Astrocyte (in vitro differentiated cells and primary cell): ENCODE data around the gene SH2B3. TPM values are rescaled to one million over a fixed set of nuclear protein-coding genes. Genes with fewer than 3 reads are reported as not detected.

Source experiments
- DNase-seq: peaks from one replicate; pipeline ENCODE4 v3.0.0-alpha.2; 2010; ENCODE audit warnings: low read depth
- FAIRE-seq: peaks from 2 replicates; lab custom pipeline; 2011; peaks lifted over from hg19 to GRCh38; lab: Jason Lieb, UNC
- H2AFZ ChIP-seq: 2 replicates; pipeline ENCODE4 v1.6.0; 2012; ENCODE audit warnings: low read depth, low read length, inconsistent platforms
- H3K27ac ChIP-seq: 2 replicates; pipeline ENCODE4 v1.5.1; 2011; ENCODE audit warnings: low read depth, low read length, inconsistent platforms
- H3K27me3 ChIP-seq: 2 replicates; pipeline ENCODE4 v1.6.0; 2011; ENCODE audit warnings: low read length, inconsistent platforms; ENCODE audit not compliant: insufficient read depth
- H3K36me3 ChIP-seq: 2 replicates; pipeline ENCODE4 v1.5.1; 2011; ENCODE audit warnings: low read length, inconsistent platforms; ENCODE audit not compliant: insufficient read depth
- H3K4me1 ChIP-seq: 2 replicates; pipeline ENCODE4 v1.5.1; 2011; ENCODE audit warnings: low read length, inconsistent platforms; ENCODE audit not compliant: insufficient read depth
- H3K4me2 ChIP-seq: 2 replicates; pipeline ENCODE4 v1.6.0; 2012; ENCODE audit warnings: low read length, inconsistent platforms
- H3K4me3 ChIP-seq: 2 replicates; pipeline ENCODE4 v1.5.1; 2011; ENCODE audit warnings: low read depth, mild to moderate bottlenecking, low read length, inconsistent platforms; ENCODE audit not compliant: insufficient read depth
- H3K79me2 ChIP-seq: 2 replicates; pipeline ENCODE4 v1.6.0; 2012; ENCODE audit warnings: mild to moderate bottlenecking, low read length, inconsistent platforms; ENCODE audit not compliant: insufficient read depth
- H3K9ac ChIP-seq: 2 replicates; pipeline ENCODE4 v1.6.0; 2012; ENCODE audit warnings: mild to moderate bottlenecking, low read length, inconsistent platforms
- H3K9me3 ChIP-seq: 2 replicates; pipeline ENCODE4 v1.5.1; 2012; ENCODE audit warnings: low read depth, mild to moderate bottlenecking, low read length, inconsistent platforms; ENCODE audit not compliant: insufficient read depth
- H4K20me1 ChIP-seq: 2 replicates; pipeline ENCODE4 v1.6.0; 2012; ENCODE audit warnings: low read length, inconsistent platforms; ENCODE audit not compliant: insufficient read depth
- H3K27ac Mint-ChIP-seq: one replicate; pipeline ENCODE4 v1.8.0; 2021; ENCODE audit warnings: mild to moderate bottlenecking, mixed read lengths; ENCODE audit not compliant: unreplicated experiment
- H3K27me3 Mint-ChIP-seq: one replicate; pipeline ENCODE4 v1.8.0; 2021; ENCODE audit warnings: low read depth, mixed read lengths; ENCODE audit not compliant: unreplicated experiment
- H3K36me3 Mint-ChIP-seq: one replicate; pipeline ENCODE4 v1.8.0; 2021; ENCODE audit warnings: low read depth, mixed read lengths; ENCODE audit not compliant: unreplicated experiment
- H3K4me1 Mint-ChIP-seq: one replicate; pipeline ENCODE4 v1.8.0; 2021; ENCODE audit warnings: low read depth, mixed read lengths; ENCODE audit not compliant: unreplicated experiment
- H3K4me3 Mint-ChIP-seq: one replicate; pipeline ENCODE4 v1.8.0; 2021; ENCODE audit warnings: mild to moderate bottlenecking, moderate library complexity, mixed read lengths; ENCODE audit not compliant: unreplicated experiment
- H3K9me3 Mint-ChIP-seq: one replicate; pipeline ENCODE4 v1.8.0; 2021; ENCODE audit warnings: mild to moderate bottlenecking, mixed read lengths; ENCODE audit not compliant: unreplicated experiment
- CTCF ChIP-seq: IDR thresholded peaks from 2 replicates; pipeline ENCODE4 v1.5.1; 2011; ENCODE audit warnings: low read depth, mild to moderate bottlenecking, inconsistent platforms, low read length, moderate library complexity; ENCODE audit not compliant: insufficient read depth
- EZH2 ChIP-seq: IDR thresholded peaks from 2 replicates; pipeline ENCODE4 v1.6.1; 2012; ENCODE audit warnings: mild to moderate bottlenecking, low read length, inconsistent platforms; ENCODE audit not compliant: insufficient read depth
- total RNA-seq: library from RNA; stranded (reverse); gene quantifications from 2 replicates; pipeline ENCODE4 v1.2.1, GENCODE V29; 2021

Gene SH2B3
- total RNA-seq, 1 donor from 2014 or later: 23.6 TPM

GRCh38 chr12:111467092-111467856, 61.6 kb downstream of the SH2B3 start:
- H3K36me3 ChIP-seq: peaks cover 10% of the 10 kb centered on the region
- DNase-seq (peak; percentile 44), FAIRE-seq (peak; percentile 39)
- no peak overlapping the region for H3K4me3 Mint-ChIP-seq
- H3K27ac Mint-ChIP-seq: no peak overlapping the region
- H3K79me2 ChIP-seq: peaks cover 8% of the 10 kb centered on the region
- H2AFZ ChIP-seq: no peak overlapping the region
- no peaks in the 10 kb centered on the region for H3K27me3 Mint-ChIP-seq
- TF ChIP-seq CTCF (no peak), EZH2 (no peak)
- H3K27ac ChIP-seq: no peak overlapping the region
- no peak overlapping the region for H3K4me3 ChIP-seq
- no peaks in the 10 kb centered on the region for H3K9me3 Mint-ChIP-seq
- no peaks in the 10 kb centered on the region for H3K27me3 ChIP-seq
- peaks cover 6% of the 10 kb centered on the region for H3K4me1 ChIP-seq
- no peaks in the 10 kb centered on the region for H3K9me3 ChIP-seq
- H3K4me1 Mint-ChIP-seq: peaks cover 9% of the 10 kb centered on the region
- H3K9ac ChIP-seq: no peak overlapping the region
- no peak overlapping the region for H3K4me2 ChIP-seq
- peaks cover 6% of the 10 kb centered on the region for H3K36me3 Mint-ChIP-seq
- peaks cover 16% of the 10 kb centered on the region for H4K20me1 ChIP-seq

DNA sequence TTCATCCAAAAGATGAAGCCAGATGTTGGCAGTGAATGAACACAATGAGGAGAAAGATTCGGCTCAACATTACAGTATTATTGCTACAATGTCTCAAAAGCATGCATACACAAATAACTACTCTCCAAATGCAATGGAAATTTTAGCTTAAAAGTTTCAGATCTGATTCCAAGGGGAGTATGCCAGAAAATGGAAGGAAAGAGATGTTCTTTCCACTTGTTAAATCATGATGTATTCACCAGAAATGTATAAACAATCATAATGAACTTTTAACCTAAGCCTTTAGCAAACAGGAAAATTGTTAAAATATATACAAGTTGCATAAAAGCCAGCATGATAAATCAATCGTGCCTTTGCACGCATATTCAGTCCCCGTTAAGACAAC, 62.1 kb downstream of the SH2B3 start:
- no peak overlapping the region for H3K4me3 ChIP-seq
- no peak overlapping the region for H2AFZ ChIP-seq
- Mint-ChIP-seq H3K36me3 (peaks cover 6% of the 10 kb centered on the region), H3K27ac (no peak overlapping the region), H3K9me3 (no peaks in the 10 kb centered on the region), H3K4me1 (peaks cover 5% of the 10 kb centered on the region), H3K4me3 (no peak overlapping the region), H3K27me3 (no peaks in the 10 kb centered on the region)
- DNase-seq (no peak), FAIRE-seq (no peak)
- H3K27ac ChIP-seq: no peak overlapping the region
- H3K79me2 ChIP-seq: peaks cover 9% of the 10 kb centered on the region
- no peak overlapping the region for H3K9ac ChIP-seq
- no peaks in the 10 kb centered on the region for H3K27me3 ChIP-seq
- no peak overlapping the region for H3K4me2 ChIP-seq
- H3K9me3 ChIP-seq: no peaks in the 10 kb centered on the region
- peaks cover 16% of the 10 kb centered on the region for H4K20me1 ChIP-seq
- TF ChIP-seq EZH2 (no peak), CTCF (no peak)
- H3K4me1 ChIP-seq: peaks cover 3% of the 10 kb centered on the region
- peaks cover 10% of the 10 kb centered on the region for H3K36me3 ChIP-seq

GRCh38 chr12:111469401-111469800, 63.7 kb downstream of the SH2B3 start:
- Mint-ChIP-seq H3K27ac (no peak overlapping the region), H3K27me3 (no peaks in the 10 kb centered on the region), H3K4me1 (peaks cover 5% of the 10 kb centered on the region), H3K36me3 (peaks cover 8% of the 10 kb centered on the region), H3K4me3 (no peak overlapping the region), H3K9me3 (no peaks in the 10 kb centered on the region)
- Histone ChIP-seq H2AFZ (no peak overlapping the region), H3K9me3 (no peaks in the 10 kb centered on the region), H3K36me3 (peaks cover 8% of the 10 kb centered on the region), H3K27ac (peak overlapping the region; percentile 47), H3K9ac (no peak overlapping the region), H3K79me2 (peaks cover 10% of the 10 kb centered on the region), H3K4me1 (peaks cover 3% of the 10 kb centered on the region), H3K4me2 (no peak overlapping the region), H3K4me3 (no peak overlapping the region), H4K20me1 (peaks cover 20% of the 10 kb centered on the region), H3K27me3 (no peaks in the 10 kb centered on the region)
- DNase-seq (no peak), FAIRE-seq (no peak)
- TF ChIP-seq CTCF (no peak), EZH2 (no peak)
